Endothelial cell of umbilical vein (primary cell): ENCODE results near the gene HTRA1.

Source experiments
- EZH2 ChIP-seq: IDR thresholded peaks from 2 replicates; pipeline ENCODE4 v1.6.1; 2012; ENCODE audit warnings: borderline replicate concordance, low read depth, mild to moderate bottlenecking, moderate library complexity, low read length, inconsistent platforms; ENCODE audit not compliant: severe bottlenecking
- FOS ChIP-seq: IDR thresholded peaks from 2 replicates; pipeline ENCODE4 v1.6.1; 2011; ENCODE audit warnings: mild to moderate bottlenecking, low read length, moderate library complexity, borderline replicate concordance; ENCODE audit not compliant: insufficient read depth
- GATA2 ChIP-seq: IDR thresholded peaks from 2 replicates; pipeline ENCODE4 v1.7.0; 2011; ENCODE audit warnings: low read depth, mild to moderate bottlenecking, moderate library complexity, mixed read lengths, low read length; ENCODE audit not compliant: insufficient read length, insufficient read depth
- JUN ChIP-seq: IDR thresholded peaks from 2 replicates; pipeline ENCODE4 v1.6.1; 2011; ENCODE audit warnings: borderline replicate concordance, low read depth; ENCODE audit not compliant: insufficient read length, insufficient read depth
- MYC ChIP-seq: IDR thresholded peaks from one replicate; pipeline ENCODE4 v1.6.1; 2011; ENCODE audit warnings: mild to moderate bottlenecking, low read depth, low read length
- POLR2A ChIP-seq: IDR thresholded peaks from 2 replicates; pipeline ENCODE4 v1.6.1; 2012; ENCODE audit warnings: low read depth, mild to moderate bottlenecking, control low read depth, low read length
- POLR2AphosphoS5 ChIP-seq: IDR thresholded peaks from 2 replicates; pipeline ENCODE4 v1.6.1; 2012; ENCODE audit warnings: low read depth, mild to moderate bottlenecking, control low read depth, low read length, moderate library complexity; ENCODE audit not compliant: insufficient read depth
- TF ChIP-seq, protein P1 (sequence below), 2 donors: IDR thresholded peaks; 1 replicate in 1 of 2; 2 replicates in 1 of 2; pipeline ENCODE4 v1.5.1; 2011; ENCODE audit warnings: low read length in 2 of 2, mild to moderate bottlenecking in 2 of 2, moderate library complexity in 2 of 2, control low read depth in 1 of 2, inconsistent platforms in 1 of 2, low read depth in 1 of 2; ENCODE audit not compliant: insufficient read depth in 1 of 2; ENCODE audit errors: extremely low read depth in 1 of 2
- TF ChIP-seq, protein P2 (sequence below): IDR thresholded peaks from 2 replicates; pipeline ENCODE4 v1.6.1; 2011; ENCODE audit not compliant: insufficient read depth, insufficient read length

DNA sequence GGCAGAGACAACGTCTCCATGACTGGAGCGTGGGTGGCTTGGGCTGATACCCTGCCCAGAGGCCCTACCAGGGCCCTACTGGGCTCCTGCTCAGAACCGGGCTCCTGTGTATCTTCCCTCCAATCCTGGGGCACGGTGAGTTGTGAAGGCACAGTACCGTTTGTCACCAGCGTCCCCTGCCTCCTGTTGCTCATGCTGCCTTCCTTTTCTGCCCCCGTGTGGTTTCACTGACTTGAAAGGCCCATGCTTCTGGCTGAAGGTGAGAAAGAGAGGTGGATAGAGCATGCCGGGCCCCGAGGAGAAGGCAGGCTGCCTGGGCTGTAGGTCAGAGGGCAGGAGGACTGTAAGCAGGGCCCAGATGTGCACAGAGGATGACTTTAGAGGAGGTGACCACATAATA, 90.1 kb downstream of the HTRA1 start:
- TF ChIP-seq POLR2A (no peak), EZH2 (no peak), FOS (no peak), POLR2AphosphoS5 (no peak), JUN (no peak), MYC (no peak), GATA2 (no peak)
- TF ChIP-seq, protein P1, sequence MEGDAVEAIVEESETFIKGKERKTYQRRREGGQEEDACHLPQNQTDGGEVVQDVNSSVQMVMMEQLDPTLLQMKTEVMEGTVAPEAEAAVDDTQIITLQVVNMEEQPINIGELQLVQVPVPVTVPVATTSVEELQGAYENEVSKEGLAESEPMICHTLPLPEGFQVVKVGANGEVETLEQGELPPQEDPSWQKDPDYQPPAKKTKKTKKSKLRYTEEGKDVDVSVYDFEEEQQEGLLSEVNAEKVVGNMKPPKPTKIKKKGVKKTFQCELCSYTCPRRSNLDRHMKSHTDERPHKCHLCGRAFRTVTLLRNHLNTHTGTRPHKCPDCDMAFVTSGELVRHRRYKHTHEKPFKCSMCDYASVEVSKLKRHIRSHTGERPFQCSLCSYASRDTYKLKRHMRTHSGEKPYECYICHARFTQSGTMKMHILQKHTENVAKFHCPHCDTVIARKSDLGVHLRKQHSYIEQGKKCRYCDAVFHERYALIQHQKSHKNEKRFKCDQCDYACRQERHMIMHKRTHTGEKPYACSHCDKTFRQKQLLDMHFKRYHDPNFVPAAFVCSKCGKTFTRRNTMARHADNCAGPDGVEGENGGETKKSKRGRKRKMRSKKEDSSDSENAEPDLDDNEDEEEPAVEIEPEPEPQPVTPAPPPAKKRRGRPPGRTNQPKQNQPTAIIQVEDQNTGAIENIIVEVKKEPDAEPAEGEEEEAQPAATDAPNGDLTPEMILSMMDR (IDR thresholded peaks at IDR 0.05; ENCODE audit: extremely low read depth in 1 of 2, insufficient read depth in 1 of 2, low read depth in 1 of 2, low read length in 2 of 2), result no peak
- TF ChIP-seq, protein P2, sequence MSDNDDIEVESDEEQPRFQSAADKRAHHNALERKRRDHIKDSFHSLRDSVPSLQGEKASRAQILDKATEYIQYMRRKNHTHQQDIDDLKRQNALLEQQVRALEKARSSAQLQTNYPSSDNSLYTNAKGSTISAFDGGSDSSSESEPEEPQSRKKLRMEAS, result no peak
